ENCODE data around the gene B4GALT5.
"Not testable (repeated sequence)": the region's sequence is repeated elsewhere in the genome, so short reads cannot be mapped to it uniquely, and the experiment has no call there.

Gene B4GALT5

DNA sequence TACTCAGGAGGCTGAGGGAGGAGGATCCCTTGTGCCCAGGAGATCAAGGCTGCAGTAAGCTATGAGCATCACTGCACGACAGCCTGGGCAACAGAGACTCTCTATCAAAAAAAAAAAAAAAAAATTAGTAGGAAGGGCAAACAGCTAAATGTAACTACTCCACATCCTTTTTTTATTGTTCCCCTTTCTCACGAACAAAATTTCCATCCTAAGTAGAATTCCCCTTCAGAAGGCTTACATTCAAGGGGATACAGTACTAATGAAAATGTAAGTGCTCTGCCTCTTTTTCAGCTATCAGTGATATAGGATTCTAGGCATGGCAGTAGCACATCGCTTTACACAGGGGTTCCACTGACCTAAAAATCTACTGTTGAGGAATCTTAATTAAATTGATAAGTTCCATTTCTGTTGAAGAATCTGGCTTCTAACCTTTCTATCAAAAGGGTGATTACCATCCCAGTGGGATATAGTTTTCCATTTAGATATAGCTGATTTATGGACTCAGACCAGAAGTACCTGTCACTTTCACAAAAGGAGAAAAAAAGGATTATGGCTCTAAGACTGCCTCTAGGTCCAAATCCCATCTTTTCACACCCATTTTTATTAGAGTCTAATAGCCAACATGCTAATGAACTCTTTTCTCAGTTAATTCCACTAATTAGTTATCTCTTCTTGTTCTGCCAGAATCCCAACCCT is 2.6 kb downstream of the B4GALT5 start:
- Histone ChIP-seq H3K4me3 (ENCODE audit: low read depth in 1 of 2, low read length in 1 of 2) (peak overlapping the region; percentile 86 to 93), H3K36me3 (no peaks in the 10 kb centered on the region), H3K27me3 (no peaks in the 10 kb centered on the region), H3K9me3 (no peaks in the 10 kb centered on the region), H3K27ac (peak overlapping the region; percentile 96), H3K4me1 (ENCODE audit: control insufficient read depth in 1 of 2, insufficient read depth in 1 of 2, low read depth in 1 of 2, low read length in 1 of 2) (peaks cover 75 to 80% of the 10 kb centered on the region in 2 experiments)
- TF ChIP-seq, protein P1, sequence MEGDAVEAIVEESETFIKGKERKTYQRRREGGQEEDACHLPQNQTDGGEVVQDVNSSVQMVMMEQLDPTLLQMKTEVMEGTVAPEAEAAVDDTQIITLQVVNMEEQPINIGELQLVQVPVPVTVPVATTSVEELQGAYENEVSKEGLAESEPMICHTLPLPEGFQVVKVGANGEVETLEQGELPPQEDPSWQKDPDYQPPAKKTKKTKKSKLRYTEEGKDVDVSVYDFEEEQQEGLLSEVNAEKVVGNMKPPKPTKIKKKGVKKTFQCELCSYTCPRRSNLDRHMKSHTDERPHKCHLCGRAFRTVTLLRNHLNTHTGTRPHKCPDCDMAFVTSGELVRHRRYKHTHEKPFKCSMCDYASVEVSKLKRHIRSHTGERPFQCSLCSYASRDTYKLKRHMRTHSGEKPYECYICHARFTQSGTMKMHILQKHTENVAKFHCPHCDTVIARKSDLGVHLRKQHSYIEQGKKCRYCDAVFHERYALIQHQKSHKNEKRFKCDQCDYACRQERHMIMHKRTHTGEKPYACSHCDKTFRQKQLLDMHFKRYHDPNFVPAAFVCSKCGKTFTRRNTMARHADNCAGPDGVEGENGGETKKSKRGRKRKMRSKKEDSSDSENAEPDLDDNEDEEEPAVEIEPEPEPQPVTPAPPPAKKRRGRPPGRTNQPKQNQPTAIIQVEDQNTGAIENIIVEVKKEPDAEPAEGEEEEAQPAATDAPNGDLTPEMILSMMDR (IDR thresholded peaks at IDR 0.05) = no peak

DNA sequence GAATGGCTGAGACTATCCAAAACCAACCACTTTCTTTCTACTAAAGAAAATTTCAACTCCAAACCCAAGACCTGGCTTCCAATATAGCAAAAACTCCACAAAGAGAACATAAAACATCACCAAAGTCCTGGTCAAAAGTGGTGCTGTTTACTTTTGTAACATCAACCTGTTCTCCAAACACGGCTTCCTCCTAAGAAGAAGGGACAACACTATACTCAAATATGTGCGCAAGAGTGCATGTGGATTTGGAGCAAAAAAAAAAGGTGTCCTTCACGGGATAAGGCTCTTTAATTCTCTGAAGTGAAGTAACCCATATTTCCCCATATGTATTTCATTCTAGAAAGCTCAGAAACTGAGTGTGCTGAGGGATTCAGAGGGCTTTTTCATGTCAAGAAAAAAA is 6.6 kb downstream of the B4GALT5 start:
- peak overlapping the region; percentile 96 for H3K27ac ChIP-seq
- H3K27me3 ChIP-seq = no peaks in the 10 kb centered on the region
- TF ChIP-seq, protein P1 (IDR thresholded peaks at IDR 0.05) = no peak
- H3K4me3 ChIP-seq (ENCODE audit: low read depth in 1 of 2, low read length in 1 of 2) = peak overlapping the region; percentile 12 to 21
- H3K36me3 ChIP-seq = no peaks in the 10 kb centered on the region
- peaks cover 96 to 100% of the 10 kb centered on the region in 2 experiments for H3K4me1 ChIP-seq (ENCODE audit: control insufficient read depth in 1 of 2, insufficient read depth in 1 of 2, low read depth in 1 of 2, low read length in 1 of 2)
- H3K9me3 ChIP-seq = no peaks in the 10 kb centered on the region

DNA sequence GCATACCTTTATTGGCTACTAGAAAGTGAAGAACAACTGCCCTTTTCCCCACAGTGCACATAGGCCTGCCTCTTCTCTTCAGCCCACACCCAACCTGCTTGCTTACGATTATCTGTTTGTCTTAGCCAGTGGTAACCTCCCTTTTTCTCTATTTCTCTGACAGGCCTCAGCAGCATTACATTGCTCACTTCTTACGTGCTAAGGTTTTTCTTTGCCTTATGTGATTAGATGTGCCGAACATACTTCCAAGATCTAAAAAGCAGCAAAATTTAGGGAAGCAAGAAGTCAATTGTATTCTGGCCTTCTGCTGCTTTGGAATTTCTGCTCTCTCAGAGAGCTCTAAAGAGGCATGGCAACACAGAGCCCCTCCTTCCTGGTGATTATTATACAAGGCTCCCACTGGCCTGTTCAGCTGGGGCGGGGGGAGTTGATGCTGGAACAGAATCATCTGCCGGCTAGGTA is 7.0 kb downstream of the B4GALT5 start:
- Histone ChIP-seq H3K9me3 (no peaks in the 10 kb centered on the region), H3K4me3 (ENCODE audit: low read depth in 1 of 2, low read length in 1 of 2) (peak overlapping the region; percentile 12 to 21), H3K27me3 (no peaks in the 10 kb centered on the region), H3K4me1 (ENCODE audit: control insufficient read depth in 1 of 2, insufficient read depth in 1 of 2, low read depth in 1 of 2, low read length in 1 of 2) (peaks cover 95 to 100% of the 10 kb centered on the region in 2 experiments), H3K27ac (peak overlapping the region; percentile 96), H3K36me3 (no peaks in the 10 kb centered on the region)
- TF ChIP-seq, protein P1 (IDR thresholded peaks at IDR 0.05) = no peak

DNA sequence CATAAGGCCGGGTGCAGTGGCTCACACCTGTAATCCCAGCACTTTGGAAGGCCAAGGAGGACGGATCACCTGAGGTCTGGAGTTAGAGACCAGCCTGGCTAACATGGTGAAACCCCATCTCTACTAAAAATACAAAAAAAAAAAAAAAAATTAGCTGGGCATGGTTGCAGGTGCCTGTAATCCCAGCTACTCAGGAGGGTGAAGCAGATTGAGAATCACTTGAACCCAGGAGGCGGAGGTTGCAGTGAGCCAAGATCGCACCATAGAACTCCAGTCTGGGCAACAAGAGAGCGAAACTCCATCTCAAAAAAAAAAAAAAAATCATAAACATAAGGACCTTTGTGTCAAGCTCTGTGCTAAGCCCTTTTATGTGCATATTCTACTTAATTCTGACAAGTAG is 7.8 kb downstream of the B4GALT5 start:
- H3K27me3 ChIP-seq, H3K9me3 ChIP-seq, H3K36me3 ChIP-seq: not testable (repeated sequence)
- Histone ChIP-seq H3K4me3 (ENCODE audit: low read depth in 1 of 2, low read length in 1 of 2) (peak overlapping the region in 1 of 2 experiments; percentile 30), H3K27ac (peak overlapping the region; percentile 96), H3K4me1 (ENCODE audit: control insufficient read depth in 1 of 2, insufficient read depth in 1 of 2, low read depth in 1 of 2, low read length in 1 of 2) (peaks cover 96 to 100% of the 10 kb centered on the region in 2 experiments)

DNA sequence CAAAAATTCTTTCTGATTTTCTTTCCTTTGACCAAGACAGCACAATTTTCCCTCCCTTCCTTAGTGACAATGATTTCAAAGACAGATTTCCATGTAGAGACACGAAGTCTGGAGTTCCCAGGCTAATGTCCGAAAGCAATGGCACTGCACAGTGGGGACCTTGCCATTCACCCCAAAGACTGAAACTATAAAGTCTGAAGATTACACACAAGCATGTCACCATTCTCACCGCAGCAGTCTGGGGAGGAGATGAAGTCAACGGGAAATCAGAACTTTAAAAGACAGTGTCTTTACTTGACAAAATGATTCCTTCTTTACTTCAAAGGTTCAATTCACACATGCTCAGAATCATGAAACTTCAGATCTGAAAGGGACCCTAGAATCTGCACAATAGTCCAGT is 8.3 kb downstream of the B4GALT5 start:
- Histone ChIP-seq H3K9me3 (no peaks in the 10 kb centered on the region), H3K27me3 (no peaks in the 10 kb centered on the region), H3K4me3 (ENCODE audit: low read depth in 1 of 2, low read length in 1 of 2) (peak overlapping the region; percentile 28 to 30), H3K27ac (peak overlapping the region; percentile 96), H3K36me3 (no peaks in the 10 kb centered on the region), H3K4me1 (ENCODE audit: control insufficient read depth in 1 of 2, insufficient read depth in 1 of 2, low read depth in 1 of 2, low read length in 1 of 2) (peaks cover 96 to 100% of the 10 kb centered on the region in 2 experiments)
- TF ChIP-seq, protein P1 (IDR thresholded peaks at IDR 0.05) = no peak

DNA sequence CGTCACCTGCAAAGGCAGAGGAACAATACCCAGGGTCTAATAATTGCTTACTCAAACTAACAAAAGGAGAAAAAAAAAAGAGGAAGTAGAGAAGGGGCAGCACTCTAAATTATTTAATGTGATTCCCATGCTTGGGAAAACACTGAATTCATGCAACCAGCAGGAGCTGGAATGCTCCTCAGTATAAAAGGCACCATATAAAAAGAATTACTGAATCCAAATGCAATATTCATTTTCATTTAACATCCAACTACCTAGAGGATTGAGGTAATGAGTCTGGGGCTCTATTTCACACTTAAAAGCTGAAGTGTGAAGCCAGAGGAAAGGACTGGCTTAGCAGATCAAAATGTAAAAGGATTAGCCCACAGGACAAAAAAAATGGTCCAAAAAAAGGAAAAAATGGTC is 8.7 kb downstream of the B4GALT5 start:
- peaks cover 96 to 100% of the 10 kb centered on the region in 2 experiments for H3K4me1 ChIP-seq (ENCODE audit: control insufficient read depth in 1 of 2, insufficient read depth in 1 of 2, low read depth in 1 of 2, low read length in 1 of 2)
- H3K27ac ChIP-seq = peak overlapping the region; percentile 96

More for the DNA sequence above, 8.7 kb downstream of the B4GALT5 start:
- H3K27me3 ChIP-seq = no peaks in the 10 kb centered on the region
- no peaks in the 10 kb centered on the region for H3K36me3 ChIP-seq
- H3K4me3 ChIP-seq (ENCODE audit: low read depth in 1 of 2, low read length in 1 of 2) = peak overlapping the region; percentile 28 to 30
- no peaks in the 10 kb centered on the region for H3K9me3 ChIP-seq
- TF ChIP-seq, protein P1 (IDR thresholded peaks at IDR 0.05) = no peak

Measured in neutrophil (primary cell).